Choroid plexus epithelial cell (primary cell): ENCODE measurements around the gene PSPC1.
"Not testable (repeated sequence)": the region's sequence is repeated elsewhere in the genome, so short reads cannot be mapped to it uniquely, and the experiment has no call there.

Source experiments
- DNase-seq: peaks from one replicate; pipeline ENCODE4 v3.0.0-alpha.2; 2010; ENCODE audit warnings: low read depth
- H3K4me3 ChIP-seq: 2 replicates; pipeline ENCODE4 v1.5.1; 2011; ENCODE audit warnings: low read depth, mild to moderate bottlenecking, control low read depth, low read length, moderate library complexity
- CTCF ChIP-seq: conservative IDR thresholded peaks from 2 replicates; pipeline ENCODE4 v1.5.1; 2011; ENCODE audit warnings: low read depth, mild to moderate bottlenecking, control low read depth, inconsistent platforms, low read length, moderate library complexity

The PSPC1 gene

GRCh38 chr13:19782727-19783682 is at the start of gene PSPC1:
Gene PSPC1, minus strand, starts transcription at chr13:19782945. Its CDS starts 188 bp downstream, at chr13:19782757.
- peak within 1 kb of the TSS; percentile 75 for H3K4me3 ChIP-seq

GRCh38 chr13:19822673-19823072 is 39.9 kb upstream of the PSPC1 start:
- TF ChIP-seq CTCF, result no peak
- no peak overlapping the region for H3K4me3 ChIP-seq
- no peak for DNase-seq

More at GRCh38 chr13:19782727-19783682, at the start of gene PSPC1:
- DNase-seq, result peak; percentile 97

GRCh38 chr13:19818223-19818842 is 35.6 kb upstream of the PSPC1 start:
- peak; percentile 72 for TF ChIP-seq CTCF
- H3K4me3 ChIP-seq, result no peak overlapping the region
- peak; percentile 50 for DNase-seq

- TF ChIP-seq CTCF, result no peak
- DNase-seq, result no peak
- no peak overlapping the region for H3K4me3 ChIP-seq
These were observed 34.9 kb upstream of the PSPC1 start for GRCh38 chr13:19817510-19818158.

GRCh38 chr13:19817106-19817505 is 34.4 kb upstream of the PSPC1 start:
- DNase-seq, result no peak
- H3K4me3 ChIP-seq, result no peak overlapping the region
- no peak for TF ChIP-seq CTCF

- not testable (repeated sequence) for DNase-seq, H3K4me3 ChIP-seq
These were observed 33.1 kb upstream of the PSPC1 start for GRCh38 chr13:19815842-19816241.

GRCh38 chr13:19810996-19811881 is 28.5 kb upstream of the PSPC1 start:
- no peak for TF ChIP-seq CTCF
- no peak overlapping the region for H3K4me3 ChIP-seq
- peak; percentile 67 for DNase-seq
